SU-DHL-6 (cell line): ENCODE measurements around the gene CAMP.

Source experiments
- EZH2phosphoT487 ChIP-seq: fragments of 200-600 bp; sonication (generic), shearing (Covaris generic); conservative IDR thresholded peaks from 2 replicates; pipeline ENCODE4 v1.6.1; 2018; ENCODE audit warnings: mild to moderate bottlenecking, antibody characterized with exemption, low read length, moderate library complexity, mixed read lengths
- TF ChIP-seq, protein P1 (sequence below): fragments of 200-600 bp; sonication (generic); IDR thresholded peaks from one replicate; pipeline ENCODE4 v1.5.1; 2017; ENCODE audit warnings: antibody characterized with exemption, mild to moderate bottlenecking, low read length, moderate library complexity; ENCODE audit not compliant: insufficient read depth, poor library complexity, severe bottlenecking

GRCh38 chr3:48196611-48197010 is 26.7 kb upstream of the CAMP start:
- TF ChIP-seq, protein P1, sequence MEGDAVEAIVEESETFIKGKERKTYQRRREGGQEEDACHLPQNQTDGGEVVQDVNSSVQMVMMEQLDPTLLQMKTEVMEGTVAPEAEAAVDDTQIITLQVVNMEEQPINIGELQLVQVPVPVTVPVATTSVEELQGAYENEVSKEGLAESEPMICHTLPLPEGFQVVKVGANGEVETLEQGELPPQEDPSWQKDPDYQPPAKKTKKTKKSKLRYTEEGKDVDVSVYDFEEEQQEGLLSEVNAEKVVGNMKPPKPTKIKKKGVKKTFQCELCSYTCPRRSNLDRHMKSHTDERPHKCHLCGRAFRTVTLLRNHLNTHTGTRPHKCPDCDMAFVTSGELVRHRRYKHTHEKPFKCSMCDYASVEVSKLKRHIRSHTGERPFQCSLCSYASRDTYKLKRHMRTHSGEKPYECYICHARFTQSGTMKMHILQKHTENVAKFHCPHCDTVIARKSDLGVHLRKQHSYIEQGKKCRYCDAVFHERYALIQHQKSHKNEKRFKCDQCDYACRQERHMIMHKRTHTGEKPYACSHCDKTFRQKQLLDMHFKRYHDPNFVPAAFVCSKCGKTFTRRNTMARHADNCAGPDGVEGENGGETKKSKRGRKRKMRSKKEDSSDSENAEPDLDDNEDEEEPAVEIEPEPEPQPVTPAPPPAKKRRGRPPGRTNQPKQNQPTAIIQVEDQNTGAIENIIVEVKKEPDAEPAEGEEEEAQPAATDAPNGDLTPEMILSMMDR, result no peak
- TF ChIP-seq EZH2phosphoT487, result no peak
